ENCODE measurements around the gene C18orf63. TPM values are rescaled to one million over a fixed set of nuclear protein-coding genes. Genes with fewer than 3 reads are reported as not detected.

The C18orf63 gene
- total and polyA plus RNA-seq, 2 of the 4 experiments (the other 2 are of a cell fraction): not detected

GRCh38 chr18:74299162-74299561, 16.5 kb upstream of the C18orf63 start:
- Histone ChIP-seq H3K36me3 (ENCODE audit: control insufficient read depth, insufficient read depth, low read length) (no peaks in the 10 kb centered on the region), H3K4me2 (ENCODE audit: low read depth, low read length) (no peak overlapping the region), H4K5ac (ENCODE audit: low read depth, low read length) (no peak overlapping the region), H3K9me1 (ENCODE audit: insufficient read depth, low read length) (no peaks in the 10 kb centered on the region), H3K4me3 (ENCODE audit: insufficient read depth, low read depth, low read length) (no peak overlapping the region), H3K79me1 (ENCODE audit: low read depth in 1 of 2, low read length in 2 of 2) (no peaks in the 10 kb centered on the region), H2AFZ (replicated peaks; ENCODE audit: low read length, poor library complexity) (no peak overlapping the region), H2BK120ac (ENCODE audit: low read depth, low read length) (no peak overlapping the region), H3K14ac (replicated peaks; ENCODE audit: low read depth, low read length) (no peak overlapping the region), H3K56ac (ENCODE audit: extremely low read depth, insufficient read depth, low read length) (no peak overlapping the region), H2BK15ac (ENCODE audit: low read depth, low read length) (no peak overlapping the region), H2BK5ac (ENCODE audit: low read depth, low read length, poor library complexity, severe bottlenecking) (no peak overlapping the region), H3K27ac (ENCODE audit: insufficient read depth, low read length) (no peak overlapping the region), H2AK9ac (replicated peaks; ENCODE audit: low read depth, low read length, poor library complexity) (no peak overlapping the region), H3K9me3 (ENCODE audit: control insufficient read depth, insufficient read depth, low read length) (no peaks in the 10 kb centered on the region), H4K8ac (ENCODE audit: low read depth in 2 of 2, low read length in 2 of 2) (no peak overlapping the region), H4K20me1 (ENCODE audit: insufficient read depth, low read length) (no peaks in the 10 kb centered on the region), H3K9ac (ENCODE audit: low read depth, low read length) (no peak overlapping the region), H3K18ac (ENCODE audit: low read depth, low read length) (no peak overlapping the region), H2AK5ac (ENCODE audit: low read depth, low read length) (no peak overlapping the region), H3K4ac (ENCODE audit: low read depth, low read length) (no peak overlapping the region), H3K27me3 (ENCODE audit: control insufficient read depth, insufficient read depth, low read length) (no peaks in the 10 kb centered on the region), H4K91ac (ENCODE audit: insufficient read depth, low read depth, low read length) (no peak overlapping the region), H3K23ac (ENCODE audit: low read depth, low read length) (no peak overlapping the region), H2BK20ac (ENCODE audit: low read depth, low read length) (no peak overlapping the region), H3K4me1 (ENCODE audit: control insufficient read depth, insufficient read depth, low read length) (no peaks in the 10 kb centered on the region; the same call in 1 of the 2 replicates)
- no peak for DNase-seq
- ATAC-seq (ENCODE audit: low read depth): no peak
- CTCF ChIA-PET: no interaction called here
- dilution Hi-C loops (cut with HindIII; ENCODE audit: low sequenced_read_pairs, unreplicated experiment): no loop called here
- no CpG with 5 or more reads among the region's 1 CpG for WGBS, 2 experiments (ENCODE audit: extremely low coverage in 2 of 2, insufficient read length in 1 of 2)
- POLR2A ChIA-PET (ENCODE audit: unreplicated experiment): no interaction called here
- in situ Hi-C loops (cut with MboI; ENCODE audit: low sequenced_read_pairs): no loop called here
- intact Hi-C loops (cut with micrococcal nuclease): no loop called here
- no TSS peak for BruUV-seq (replicated peaks)
- no peak for TF ChIP-seq RAD21 (IDR thresholded peaks at IDR 0.05; ENCODE audit: low read length)
- TF ChIP-seq NFE2L2 (IDR thresholded peaks at IDR 0.05; ENCODE audit: low read depth, low read length): no peak
- no peak for TF ChIP-seq RCOR1 (IDR thresholded peaks at IDR 0.05; ENCODE audit: insufficient replicate concordance, low read length)
- TF ChIP-seq CHD1 (IDR thresholded peaks at IDR 0.05; ENCODE audit: low read depth, low read length): no peak
- no peak for TF ChIP-seq MAZ (IDR thresholded peaks at IDR 0.05; ENCODE audit: borderline replicate concordance, low read depth, low read length)

Data from IMR-90 (cell line).